Stimulated activated CD4-positive, alpha-beta T cell treated with anti-CD3 and anti-CD28 coated beads, Interleukin-12 subunit alpha, Interleukin-12 subunit beta, amount 100 ng/mL, for 48 hours (primary cell): Measurements from ENCODE around the gene AKAP10.
"Not testable (repeated sequence)": the region's sequence is repeated elsewhere in the genome, so short reads cannot be mapped to it uniquely, and the experiment has no call there.

Experiments
- DNase-seq, 3 donors: peaks; one replicate each; pipeline ENCODE4 v3.0.0-alpha.2; 2020; ENCODE audit warnings: low read depth in 2 of 3, low spot score in 1 of 3

Gene AKAP10

DNA sequence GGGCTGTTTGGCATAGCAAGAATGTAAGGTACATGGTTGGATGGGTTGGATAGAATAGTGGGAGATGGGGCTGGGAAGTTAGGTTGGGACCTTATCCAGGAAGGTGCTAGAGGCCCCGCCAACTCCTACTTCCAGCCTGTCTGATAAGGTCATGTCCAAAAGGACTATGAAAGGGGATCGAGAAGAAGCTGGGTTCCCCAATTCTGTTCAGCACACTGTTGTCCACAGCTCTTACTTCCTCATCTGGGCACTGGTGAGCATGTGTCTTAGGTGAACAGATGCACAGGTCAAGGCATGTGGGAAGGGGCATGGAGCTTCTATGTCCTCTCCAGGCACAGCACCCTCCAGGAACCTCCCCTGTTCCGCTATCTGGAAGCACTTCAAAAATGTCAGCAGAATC is 104.3 kb downstream of the AKAP10 start:
- DNase-seq: no peak

DNA sequence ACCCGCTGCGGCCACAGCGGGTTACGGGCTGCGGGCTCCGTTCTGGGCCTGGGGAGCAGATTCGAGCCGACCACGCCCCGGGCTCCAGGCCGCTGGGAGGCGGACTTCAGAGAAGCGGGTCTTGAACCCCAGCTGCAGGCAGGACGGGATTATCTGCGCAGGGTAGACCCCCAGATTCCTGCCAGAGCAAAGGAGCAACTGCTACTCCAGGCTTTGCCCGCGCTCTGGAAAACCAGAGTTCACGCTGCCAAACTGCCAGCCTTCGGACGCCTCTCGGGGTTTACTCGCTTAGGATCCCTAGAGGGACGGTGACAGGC is 109.6 kb downstream of the AKAP10 start:
- DNase-seq: no peak

DNA sequence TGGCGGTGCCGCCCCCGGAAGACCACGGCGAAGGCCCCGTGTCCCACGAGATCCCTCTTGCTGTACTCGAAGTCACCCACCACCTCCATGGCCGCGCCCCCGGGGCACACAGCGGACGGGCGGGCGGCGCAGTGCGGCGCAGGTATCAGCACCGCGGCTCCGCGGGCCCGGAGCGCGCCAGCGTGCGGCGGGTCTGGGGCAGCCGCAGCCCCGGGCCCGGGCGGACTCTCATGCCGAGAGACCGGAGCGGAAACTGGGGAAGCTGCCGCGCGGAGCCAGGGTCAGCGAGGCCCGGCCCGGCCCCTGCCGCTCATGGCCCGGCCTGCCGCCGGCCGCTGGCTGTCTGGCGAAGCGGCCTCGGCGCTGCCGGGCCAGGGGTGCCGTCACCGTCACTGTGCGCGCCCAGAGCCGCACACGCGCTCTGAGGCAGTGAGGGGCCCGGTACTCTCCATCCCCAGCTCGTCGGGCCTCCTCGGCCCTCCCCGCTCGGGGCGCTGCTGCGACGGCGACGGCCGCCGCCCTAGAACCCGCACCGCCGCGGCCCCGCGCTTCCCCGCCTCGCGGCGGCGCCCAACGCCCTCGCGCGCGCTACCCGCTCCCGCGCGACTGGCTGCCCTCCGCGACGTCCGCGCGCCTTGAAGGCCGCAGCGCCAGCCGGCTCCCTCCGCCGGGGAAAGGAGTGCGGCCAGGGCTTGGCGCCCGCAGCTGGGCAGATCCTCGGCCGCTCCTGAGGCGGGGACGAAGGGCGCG is 110.1 kb downstream of the AKAP10 start, which contains the start of gene ULK2:
ULK2 (minus strand) TSS at position 608 of the 750 bp plus-strand sequence; CDS start at position 89, 519 bp downstream.
- DNase-seq: peak; percentile 12 to 51 (median 24)

DNA sequence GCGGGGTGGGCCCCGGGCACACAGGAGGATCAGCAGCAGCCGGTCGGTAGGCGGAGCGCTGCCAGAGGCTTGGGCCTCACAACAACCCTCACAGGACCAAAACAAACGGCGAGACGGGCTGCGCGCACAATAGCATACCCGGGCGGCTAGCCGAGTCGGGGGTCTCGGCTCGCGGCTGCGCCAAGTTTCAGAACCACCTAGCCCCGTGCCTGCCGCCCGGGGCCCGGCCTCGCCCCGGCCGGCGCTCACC is 110.6 kb downstream of the AKAP10 start:
- peak; percentile 14 to 37 (median 16) for DNase-seq

DNA sequence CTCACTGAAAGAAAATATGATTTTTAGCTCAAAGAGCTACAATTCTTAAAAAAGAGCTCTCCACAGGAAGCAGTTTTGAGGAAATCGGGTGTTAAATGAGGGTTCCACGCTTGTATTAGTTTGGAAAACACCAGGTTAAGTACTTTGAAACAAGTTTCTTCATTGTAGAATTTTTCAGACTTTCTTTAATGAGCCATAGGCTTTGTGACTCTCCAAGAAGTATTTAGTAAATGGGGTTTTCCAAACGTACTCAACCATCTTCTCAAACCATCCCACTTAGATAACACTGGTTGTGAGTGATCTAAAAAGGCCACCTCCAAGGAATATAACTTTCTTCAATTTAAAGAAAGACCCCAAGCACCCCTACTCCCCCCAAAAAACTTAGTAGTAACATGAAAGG is 112.6 kb downstream of the AKAP10 start:
- DNase-seq: no peak

DNA sequence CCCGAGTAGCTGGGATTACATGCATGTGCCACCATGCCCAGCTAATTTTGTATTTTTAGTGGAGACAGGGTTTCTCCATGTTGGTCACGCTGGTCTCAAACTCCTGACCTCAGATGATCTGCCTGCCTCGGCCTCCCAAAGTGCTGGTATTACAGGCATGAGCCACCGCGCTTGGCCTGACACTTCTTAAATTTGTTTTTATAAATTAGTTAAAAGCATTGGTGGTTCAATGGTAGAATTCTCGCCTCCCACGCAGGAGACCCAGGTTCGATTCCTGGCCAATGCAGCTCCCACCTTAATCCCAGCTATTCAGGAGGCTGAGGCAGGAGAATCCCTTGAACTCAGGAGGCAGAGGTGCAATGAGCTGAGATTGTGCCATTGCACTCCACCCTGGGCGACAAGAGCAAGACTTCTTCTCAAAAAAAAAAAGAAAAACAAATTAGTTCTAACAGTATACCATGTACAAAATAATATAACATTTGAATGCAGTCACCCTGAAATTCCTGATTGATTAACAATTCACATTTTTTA is 116.9 kb downstream of the AKAP10 start:
- not testable (repeated sequence) for DNase-seq

DNA sequence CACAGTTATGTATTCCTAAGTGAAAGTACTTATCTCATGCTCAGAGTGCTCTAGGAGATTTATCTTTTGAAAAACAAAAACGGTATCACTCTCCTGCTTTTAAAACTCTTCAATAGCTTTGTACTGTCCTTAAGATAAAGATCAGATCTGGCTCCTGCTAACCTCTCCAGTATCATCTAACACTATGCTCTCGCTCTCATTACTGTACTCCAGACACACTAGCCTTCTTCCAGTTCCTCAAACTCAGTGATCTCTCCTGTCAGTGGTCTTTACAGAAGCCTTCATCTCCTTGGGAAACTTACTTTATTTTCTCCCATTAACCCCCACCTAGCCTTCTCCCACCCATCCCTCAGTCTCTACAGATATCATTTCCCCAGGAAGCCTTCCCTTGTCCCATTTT is 120.0 kb downstream of the AKAP10 start:
- DNase-seq: no peak
